Pulmonary artery endothelial cell (primary cell): ENCODE data around the gene SEC22A. TPM values are rescaled to one million over a fixed set of nuclear protein-coding genes. Genes with fewer than 3 reads are reported as not detected.

Experiments used
- DNase-seq: peaks from one replicate; pipeline ENCODE4 v3.0.0-alpha.2; 2011; ENCODE audit warnings: low read depth, low spot score
- total RNA-seq: library from RNA; depleted of rRNA; stranded (reverse); fragments of >200 nt; gene quantifications from 2 replicates; pipeline ENCODE4 v1.2.3, GENCODE V29; 2014

The SEC22A gene
- total RNA-seq, 1 donor from 2014 or later, result 40.4 TPM

DNA sequence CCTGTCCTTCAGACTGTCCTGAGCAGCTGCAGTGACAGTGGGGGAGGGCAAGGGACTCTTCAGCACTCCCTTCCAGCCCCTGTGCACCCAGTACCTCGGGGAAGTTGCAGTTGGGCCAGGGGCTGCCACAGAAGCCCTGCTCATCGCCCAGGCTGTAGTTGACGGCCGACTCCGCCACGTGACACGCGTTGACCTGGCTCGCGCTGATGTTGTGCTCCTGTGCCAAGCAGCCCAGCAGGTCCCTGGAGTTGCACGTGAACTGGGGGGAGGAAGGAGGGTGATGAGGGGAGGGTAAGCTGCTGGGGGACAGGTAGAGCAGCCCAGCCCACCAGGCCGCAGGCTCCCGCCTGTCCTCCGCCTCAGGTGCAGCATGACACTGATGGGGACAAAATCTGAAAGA, 101.2 kb downstream of the SEC22A start:
- no peak for DNase-seq

DNA sequence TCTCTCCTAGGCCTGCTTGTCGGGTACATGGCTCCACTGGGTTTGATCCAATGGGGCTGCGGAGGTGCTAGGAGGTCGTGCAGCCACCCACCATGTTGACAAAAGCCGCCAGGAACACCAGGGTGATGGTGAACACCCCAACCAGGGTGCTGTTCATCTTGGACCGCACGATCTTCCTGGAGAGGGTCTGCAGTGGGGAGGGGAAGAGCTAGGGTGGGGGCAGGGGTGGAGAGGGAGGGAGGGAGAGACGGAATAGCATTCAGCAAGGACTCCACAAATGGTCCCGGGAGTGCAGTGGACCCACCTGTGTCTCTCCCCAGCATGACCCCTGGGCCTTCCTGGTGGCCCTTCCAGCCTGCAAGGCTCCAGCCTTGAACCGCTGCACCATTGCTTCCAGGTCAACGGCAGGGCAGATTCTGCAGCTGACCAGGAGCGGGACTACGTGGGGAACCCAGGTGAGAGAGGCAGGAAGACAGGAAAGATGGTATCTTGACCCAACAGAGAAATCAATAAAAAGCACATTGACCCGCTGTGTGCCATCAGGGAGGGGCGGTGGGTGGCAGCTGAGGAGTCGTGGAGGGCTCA, 102.3 kb downstream of the SEC22A start:
- DNase-seq, result no peak

DNA sequence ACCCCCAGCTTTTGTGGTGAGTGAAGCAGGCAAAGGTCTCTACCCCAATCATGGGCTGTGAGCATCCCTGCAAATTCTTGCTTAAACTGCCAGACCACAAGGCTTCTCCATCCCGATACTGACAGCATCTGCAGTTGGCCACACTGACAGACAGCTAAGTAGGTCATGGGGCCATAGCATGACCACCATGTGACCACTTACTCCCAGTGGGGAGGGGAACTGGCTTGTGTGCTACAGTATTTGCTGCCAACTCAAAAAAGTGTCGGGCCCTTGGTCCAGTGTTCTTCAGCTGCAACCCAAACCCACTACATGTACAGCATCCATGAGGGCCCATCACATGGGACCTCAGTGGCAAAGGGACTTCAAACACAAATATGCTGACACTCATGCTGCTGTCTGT, 103.4 kb downstream of the SEC22A start:
- no peak for DNase-seq

DNA sequence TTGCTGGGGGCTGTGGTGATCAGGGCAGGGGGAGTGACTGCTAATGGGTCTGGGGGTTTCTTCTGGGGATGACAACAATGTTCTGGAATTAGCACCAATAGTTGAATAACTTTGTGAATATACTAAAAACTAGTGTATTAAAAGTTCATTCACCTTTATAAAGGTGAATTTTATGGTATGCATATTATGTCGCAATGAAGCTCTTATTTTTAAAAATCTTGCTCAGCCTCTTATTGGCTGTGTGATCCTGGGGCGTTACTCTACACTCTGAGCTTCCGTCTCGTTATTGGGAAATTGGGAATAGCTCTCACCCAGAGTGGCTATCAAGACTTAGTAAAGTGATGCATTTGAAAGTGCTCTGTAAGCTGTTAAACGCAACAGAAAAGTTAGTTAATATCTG, 105.3 kb downstream of the SEC22A start:
- no peak for DNase-seq

DNA sequence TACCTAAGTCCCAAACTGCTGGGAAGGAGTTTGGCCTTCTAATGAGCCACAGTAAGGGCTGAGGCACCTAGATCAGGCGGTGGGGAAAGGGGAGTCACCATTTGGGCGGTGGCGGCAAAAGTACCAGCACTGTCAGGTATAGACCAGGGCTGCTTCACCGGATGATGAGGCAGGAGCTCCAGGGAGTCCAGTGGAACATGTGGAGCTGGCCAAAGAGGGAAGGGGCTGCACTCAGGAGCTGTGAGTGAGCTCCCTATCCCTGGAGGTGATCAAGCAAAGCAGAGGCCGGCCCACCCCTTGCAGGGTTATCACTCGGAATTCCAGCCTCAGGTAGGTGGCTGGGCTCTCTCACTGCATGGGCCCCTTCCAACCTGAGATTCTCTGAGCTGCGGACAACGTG, 108.4 kb downstream of the SEC22A start:
- DNase-seq, result no peak

DNA sequence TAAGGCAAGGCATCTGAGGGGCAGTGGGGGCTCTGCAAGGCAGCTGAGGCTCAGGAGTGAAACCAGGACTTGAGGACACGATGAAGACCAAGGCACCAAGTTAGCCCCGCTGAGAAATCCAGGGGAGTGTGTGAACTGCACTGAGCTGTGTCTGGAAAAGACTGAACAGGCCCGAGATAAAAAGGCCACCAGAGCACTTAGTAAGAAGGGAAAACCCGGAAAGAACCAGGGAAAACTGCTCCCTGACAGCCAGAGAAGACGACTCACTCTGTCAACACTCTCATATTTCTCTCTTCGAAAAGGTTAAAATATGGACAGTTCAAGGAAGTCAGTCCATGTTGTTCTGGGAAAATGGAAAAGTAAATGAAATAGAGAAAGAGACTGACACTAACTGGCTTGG, 109.0 kb downstream of the SEC22A start:
- DNase-seq, result no peak

DNA sequence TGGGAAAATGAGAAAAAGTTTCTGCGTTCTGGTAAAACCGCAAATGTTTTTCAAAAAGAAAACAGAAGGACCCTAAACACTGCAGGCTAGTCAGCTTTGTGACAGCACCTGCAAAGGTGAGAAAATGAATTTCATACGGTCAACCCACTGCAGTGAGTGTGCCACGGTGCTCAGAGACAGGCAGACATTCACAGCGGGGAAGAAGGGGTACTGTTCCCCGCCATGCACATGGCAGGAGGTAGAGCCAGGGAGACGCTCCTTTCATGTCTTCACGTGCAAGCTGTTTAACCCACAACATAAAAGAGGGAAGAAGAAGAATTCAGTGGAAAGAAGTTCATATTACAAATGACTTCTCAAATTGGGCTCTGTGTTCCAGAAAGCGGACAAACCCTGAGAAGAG, 109.5 kb downstream of the SEC22A start:
- DNase-seq, result no peak

DNA sequence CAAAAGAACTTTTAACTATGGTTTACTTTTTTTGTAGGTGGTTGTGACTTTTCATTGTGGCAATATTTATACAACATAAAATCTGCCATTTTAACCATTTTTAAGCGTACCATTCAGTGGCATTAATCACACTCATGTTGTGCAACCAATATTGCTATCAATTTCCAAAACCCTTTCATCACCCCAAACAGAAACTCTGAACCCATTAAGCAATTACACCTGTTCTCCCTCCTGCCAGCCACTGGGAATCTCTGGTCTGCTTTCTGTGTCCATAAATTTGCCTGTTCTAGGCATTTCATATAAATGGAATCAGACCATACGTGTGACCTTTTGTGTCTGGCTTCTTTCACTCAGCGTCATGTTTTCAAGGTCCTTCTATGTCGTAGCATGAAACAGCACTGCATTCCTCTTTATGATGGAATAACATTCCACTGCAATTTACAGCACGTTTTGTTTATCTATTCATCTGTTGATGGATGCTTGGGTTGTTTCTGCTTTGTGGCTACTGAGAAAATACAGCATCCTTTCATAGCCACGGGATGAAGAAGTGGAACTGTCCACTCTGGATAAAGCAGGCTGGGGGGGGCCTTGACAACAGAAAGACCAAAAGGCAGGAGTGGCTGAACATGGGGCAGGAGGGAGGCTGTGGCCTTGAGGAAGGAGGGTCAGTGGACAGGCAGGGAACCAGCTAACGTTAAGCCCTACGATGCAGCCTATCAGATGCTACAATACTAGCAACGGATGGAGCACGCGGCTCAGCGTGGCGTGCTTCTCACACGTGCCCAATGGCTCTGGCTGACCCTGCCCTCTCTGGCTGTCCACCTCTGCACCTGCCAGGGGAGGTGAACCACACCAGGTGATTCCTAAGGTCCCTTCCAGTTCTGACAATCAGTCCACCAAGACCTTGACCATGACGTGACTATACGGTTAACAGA, 110.9 kb downstream of the SEC22A start:
- no peak for DNase-seq

DNA sequence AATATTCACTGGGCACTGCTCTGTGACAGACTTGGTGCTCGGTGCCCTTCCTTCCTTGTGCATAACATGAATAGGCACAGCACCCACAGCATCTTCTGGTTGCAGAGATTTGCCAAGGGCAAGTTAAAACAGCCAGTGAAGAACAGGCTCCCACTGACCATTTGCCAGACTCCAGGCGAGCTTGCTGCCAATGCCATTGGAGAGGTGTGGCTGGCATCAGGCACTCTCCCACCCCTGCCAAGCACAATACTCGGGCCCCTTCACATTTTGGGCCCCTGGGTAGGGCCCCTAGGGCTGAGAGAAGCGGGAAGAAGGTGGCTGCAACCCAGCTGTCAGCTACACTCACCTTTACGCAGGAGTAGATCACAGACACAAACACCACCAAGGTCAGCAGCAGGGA, 112.1 kb downstream of the SEC22A start:
- DNase-seq, result no peak

DNA sequence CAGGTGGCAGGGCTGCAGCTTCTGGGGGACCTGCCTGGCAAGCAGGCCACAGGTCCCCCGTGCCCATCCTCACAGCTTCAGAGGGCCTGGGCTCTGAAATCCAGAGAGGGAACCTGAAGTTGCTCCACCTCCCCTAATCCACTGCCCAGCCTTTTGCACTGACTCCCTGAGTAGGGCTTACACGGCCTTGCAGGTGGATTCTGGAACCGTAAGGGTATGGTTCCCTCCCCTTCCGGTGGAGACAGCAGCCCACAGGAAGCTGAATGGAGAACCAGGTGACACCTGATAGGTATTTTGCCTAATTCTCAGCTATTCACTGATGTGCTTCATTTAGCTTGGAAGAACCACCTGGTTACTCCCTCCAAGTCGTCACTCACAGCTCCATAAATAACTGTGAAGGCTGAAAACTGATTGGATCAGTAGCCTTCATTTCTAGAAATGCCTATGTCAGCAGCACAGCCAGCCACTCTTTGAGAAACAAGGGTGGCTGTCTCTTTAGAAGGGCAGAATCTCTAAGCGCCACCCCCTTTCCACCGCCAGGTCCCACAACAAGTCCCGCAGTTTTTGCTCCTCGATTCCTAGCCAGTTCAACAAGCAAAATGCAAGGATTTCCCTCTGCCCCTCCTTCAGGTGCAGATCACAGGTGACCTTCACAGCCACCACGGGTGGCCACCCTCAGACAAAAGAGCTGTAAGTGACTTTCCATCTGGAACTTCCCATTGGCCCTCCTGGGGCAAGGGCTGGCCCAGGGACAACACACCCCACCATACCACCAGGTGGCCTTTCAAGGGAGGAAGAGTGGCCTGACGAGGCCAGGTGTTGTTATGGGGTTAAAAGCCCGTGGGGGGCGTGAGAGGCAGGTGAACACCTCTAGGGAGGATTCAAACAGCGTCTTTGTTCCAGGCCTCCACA, 112.9 kb downstream of the SEC22A start:
- no peak for DNase-seq

DNA sequence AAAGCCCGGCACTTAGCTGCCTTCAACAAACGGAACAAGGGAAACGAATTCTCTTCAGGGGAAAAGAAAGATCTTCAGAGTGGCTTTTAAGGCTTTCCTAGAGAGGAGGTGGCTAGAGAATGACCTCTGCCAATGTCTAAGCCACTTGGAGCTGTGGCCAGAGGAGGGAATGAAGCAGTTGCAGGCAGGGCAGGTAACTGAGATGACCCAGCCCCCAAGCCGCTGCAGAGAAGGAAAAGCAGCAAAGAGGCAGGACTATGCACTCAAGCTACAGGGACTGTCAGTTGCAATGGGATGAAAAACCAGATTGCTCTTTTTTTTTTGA, 113.5 kb downstream of the SEC22A start:
- DNase-seq, result no peak

DNA sequence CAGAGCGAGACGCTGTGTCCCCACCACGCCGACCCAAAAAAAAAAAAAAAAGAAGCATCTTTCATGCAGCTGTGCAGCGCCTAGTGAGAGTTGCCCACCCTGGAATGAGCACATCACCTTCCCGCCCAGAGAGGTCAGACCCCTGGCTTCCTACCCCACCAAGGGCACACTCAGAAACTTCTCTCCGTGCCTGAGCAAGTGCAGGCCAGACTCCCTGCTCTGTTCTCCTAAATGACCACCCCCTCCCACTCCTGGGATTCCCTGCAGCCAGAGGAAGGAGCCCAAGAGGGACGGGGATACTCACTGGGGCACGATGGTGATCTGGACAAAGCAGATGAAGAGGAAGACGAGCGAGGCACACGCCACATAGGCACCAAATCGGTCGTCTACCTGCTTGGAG, 116.0 kb downstream of the SEC22A start:
- no peak for DNase-seq

DNA sequence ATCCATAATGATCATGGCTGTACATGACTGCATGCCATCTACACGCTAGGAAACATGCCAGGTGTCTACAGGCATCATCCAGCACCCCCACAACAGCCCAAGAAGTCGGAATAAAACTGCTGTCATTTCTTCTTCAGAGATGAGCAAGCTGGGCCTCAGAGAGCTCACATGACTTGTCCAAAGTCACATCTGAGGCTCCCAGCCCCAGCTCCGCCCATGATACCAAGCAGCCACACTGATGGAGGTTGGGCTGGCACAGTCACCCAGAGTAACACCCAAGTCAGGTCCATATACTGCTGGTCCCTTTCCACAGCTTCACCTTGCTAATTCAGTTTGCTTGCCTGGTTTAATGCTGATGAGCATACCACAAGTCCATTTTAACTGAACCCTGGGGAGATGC, 116.6 kb downstream of the SEC22A start:
- DNase-seq, result no peak

DNA sequence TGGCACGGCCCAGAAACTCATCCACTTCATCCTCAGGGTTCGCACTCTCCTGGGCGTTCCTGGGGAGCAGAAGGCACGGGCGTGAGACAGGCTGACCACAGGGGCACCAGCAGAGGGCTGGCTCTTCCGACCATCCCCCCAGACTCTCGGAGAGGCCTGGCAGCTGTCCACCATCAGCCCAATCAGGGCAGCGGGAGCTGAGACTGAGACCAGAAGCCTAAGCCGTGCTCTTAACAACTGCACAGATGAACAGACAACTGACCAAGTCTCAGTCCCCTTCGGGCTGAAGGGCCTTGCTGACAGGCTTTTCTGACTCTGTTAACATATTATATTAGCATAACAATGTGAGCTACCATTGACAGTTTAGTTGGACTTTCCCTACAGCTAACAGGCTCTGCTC, 118.0 kb downstream of the SEC22A start:
- no peak for DNase-seq

DNA sequence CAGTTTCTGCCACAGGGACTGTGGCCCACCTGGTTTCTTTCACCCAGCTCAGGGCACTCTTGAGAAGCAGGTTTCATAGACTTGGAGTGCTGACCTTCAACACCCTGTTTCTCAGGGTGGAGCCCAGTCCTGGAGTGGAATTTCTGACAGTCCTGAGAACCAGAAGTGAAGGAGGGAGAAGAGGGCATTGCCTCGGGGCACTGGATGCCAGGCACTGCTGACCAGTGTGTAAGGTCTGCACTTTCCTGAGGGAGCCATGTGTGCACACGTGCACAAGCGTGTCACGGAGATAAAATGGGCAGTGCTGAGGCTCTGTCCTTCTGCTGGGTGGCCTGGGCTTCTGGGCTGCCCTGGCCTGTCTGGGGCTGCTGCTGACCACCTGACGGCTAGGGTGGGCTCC, 118.5 kb downstream of the SEC22A start:
- no peak for DNase-seq

DNA sequence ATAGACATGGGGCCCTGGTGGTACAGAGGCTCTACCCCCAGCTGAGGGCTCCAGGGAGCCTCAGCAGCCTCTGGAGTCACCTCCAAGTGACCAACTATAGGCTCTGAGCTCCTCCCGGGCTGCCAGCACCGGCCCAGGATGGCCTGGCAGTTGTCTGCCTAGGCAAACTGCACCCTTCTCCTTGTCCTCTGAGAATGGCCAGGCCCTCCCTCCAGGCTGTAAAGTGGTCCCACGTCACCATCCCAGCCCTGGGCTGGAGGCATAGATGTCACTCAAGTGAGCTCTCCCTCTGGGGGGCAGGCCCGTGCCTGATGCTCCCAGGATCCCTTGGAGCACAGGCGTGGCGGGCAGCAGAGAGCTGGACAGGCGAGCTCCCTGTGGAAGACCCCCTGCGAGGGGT, 120.1 kb downstream of the SEC22A start:
- DNase-seq, result no peak

DNA sequence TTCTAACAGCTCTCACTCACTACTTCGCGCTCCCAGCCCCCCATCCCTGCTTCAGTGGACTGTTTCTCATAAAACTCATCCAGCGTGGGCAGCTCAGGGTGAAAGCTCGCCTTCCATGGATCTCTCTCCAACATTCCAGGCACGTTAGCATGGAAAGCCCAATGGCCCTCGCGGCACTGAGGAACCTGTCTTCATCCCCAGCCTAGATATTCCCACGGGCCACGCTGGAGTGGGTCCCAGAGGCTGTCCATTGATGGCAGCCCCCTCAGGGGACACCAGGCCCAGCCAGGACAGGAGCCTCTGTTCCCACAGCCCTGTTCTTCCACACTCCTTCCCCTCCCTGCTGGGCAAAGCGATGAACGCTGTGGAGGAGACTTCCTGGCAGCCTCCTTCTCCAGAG, 121.1 kb downstream of the SEC22A start:
- no peak for DNase-seq

Other genes with a start within 250 kb of the SEC22A start
- not detected in 2 replicates for gene SEMA5B, start 174.2 kb upstream of the SEC22A start, total RNA-seq
- gene PDIA5, start 134.9 kb upstream of the SEC22A start, total RNA-seq, result 38.2 and 58.8 TPM in 2 replicates
- gene ADCY5, start 247.1 kb downstream of the SEC22A start, total RNA-seq, result 0.07 and 0.28 TPM in 2 replicates